SKM-1 treated with dmso at 0.1 percent for 144 hours (cell line): ENCODE data around the gene ZDHHC22.

ENCODE experiments used
- DNase-seq: peaks from one replicate; lab custom pipeline; 2025; ENCODE audit not compliant: unreplicated experiment; lab: John Stamatoyannopoulos, UW

Gene ZDHHC22

GRCh38 chr14:77084985-77085384, 56.6 kb downstream of the ZDHHC22 start:
- no peak for DNase-seq

GRCh38 chr14:77083082-77083481, 58.5 kb downstream of the ZDHHC22 start:
- no peak for DNase-seq

GRCh38 chr14:77082356-77082755, 59.2 kb downstream of the ZDHHC22 start:
- DNase-seq, result no peak
